NCI-H524 treated with DMSO at 0.1 percent for 48 hours (cell line): ENCODE measurements around the gene THY1.
"Not testable (repeated sequence)": the region's sequence is repeated elsewhere in the genome, so short reads cannot be mapped to it uniquely, and the experiment has no call there.

ENCODE experiments used
- DNase-seq: peaks from one replicate; lab custom pipeline; 2025; lab: John Stamatoyannopoulos, UW

THY1 gene

GRCh38 chr11:119417726-119418540 lies 5.0 kb downstream of the THY1 start:
- no peak for DNase-seq

DNA sequence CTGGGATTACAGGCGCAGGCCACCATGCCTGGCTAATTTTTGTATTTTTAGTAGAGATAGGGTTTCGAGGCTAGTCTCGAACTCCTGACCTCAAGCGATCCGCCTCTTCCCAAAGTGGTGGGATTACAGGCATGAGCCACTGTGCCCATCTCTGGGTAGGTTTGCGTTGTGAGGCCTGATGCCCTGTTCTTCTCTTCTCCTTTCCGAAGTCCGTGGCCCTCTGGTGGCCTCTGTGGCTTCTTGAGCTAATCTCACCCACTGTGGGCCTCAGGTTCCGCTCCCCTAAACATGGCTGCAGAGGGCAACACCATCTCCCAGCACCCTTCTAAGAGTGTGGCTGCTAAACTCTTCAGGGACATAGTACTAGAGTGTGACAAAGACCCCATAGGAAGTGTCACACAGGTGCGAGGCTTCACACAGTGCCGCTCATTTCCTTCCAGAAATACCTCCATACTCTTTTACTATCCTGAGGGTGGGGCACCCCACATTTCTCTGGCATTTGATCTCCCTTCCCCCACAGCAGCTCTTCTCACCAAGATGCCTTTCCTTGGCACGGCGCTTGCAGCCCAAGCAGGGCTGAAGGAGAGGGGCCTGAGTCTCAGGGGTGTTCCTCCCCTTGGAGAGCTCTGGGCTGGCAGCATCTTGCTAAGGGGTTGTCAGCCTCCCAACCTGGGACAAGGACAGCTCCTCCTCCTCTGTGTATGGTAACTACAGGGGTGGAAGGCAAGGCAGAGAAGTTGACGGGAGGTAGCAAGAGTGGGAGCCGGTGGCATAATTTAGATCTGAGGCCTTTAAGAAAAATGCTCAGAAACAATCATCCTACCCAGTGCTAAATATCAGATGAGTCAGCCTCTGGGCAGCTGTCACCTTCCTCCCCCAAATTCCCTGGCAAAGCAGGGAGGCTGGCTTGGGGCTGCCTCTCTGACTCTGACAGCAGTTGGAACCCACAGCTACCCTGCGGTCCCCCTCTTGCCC lies 6.1 kb downstream of the THY1 start:
- no peak for DNase-seq

DNA sequence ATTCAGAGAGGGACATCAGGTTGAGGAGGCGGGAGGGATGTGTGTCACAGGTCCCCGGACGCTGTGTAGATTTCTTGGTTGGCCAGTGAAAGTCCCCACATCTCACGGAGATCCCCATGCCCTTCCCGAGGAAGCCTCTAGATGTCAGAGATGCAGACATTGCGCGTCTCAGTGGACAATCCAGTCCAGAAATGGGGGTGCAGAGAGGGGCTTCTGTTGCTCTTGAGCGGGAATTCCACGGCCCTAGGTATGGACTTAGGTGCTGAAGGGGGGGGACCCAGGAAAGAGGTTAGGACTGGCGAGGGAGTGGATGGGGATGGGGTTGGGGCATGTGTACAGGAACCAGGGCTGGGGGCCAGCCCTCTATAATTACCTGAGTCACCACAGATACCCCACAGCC lies 7.0 kb downstream of the THY1 start:
- DNase-seq: no peak

DNA sequence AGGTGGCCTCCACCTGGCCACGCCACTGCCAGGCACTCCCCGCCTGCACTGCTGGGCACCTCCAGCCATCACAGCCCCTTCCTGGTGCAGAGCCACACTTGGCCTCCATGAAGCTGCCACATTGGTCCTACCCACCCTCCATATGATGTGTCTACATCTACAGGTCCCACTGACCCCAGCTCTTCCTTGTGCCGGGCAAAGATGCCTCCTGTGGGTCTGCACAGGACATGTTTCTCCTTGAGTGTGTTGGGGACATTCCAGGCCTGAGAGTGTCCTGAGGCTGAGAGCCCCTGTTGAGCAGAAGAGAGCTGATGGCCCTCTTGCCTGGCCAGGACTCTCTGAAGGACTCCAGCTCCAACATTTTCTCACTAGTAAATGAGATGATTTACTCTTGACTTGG lies 7.5 kb downstream of the THY1 start:
- no peak for DNase-seq

- DNase-seq: no peak
Observed at GRCh38 chr11:119414734-119415133, 8.2 kb downstream of the THY1 start.

DNA sequence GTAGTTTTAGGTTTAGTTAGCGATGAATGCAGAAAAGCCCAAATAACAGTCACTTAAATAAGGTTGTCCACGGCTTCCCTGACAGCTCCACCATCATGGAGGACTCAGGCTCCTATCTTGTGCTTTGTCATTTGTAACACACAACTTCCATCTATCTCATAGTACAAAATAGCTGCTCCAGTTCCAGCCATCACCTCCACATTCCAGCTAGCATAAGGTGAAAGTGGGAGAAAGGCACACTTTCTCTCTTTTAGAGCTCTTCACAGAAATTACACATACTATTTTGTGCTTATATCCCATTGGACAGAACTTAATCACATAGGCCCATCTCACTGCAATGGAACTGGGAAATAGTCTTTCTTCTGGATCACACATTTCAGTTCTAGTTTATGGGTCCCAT lies 8.7 kb downstream of the THY1 start:
- no peak for DNase-seq

DNA sequence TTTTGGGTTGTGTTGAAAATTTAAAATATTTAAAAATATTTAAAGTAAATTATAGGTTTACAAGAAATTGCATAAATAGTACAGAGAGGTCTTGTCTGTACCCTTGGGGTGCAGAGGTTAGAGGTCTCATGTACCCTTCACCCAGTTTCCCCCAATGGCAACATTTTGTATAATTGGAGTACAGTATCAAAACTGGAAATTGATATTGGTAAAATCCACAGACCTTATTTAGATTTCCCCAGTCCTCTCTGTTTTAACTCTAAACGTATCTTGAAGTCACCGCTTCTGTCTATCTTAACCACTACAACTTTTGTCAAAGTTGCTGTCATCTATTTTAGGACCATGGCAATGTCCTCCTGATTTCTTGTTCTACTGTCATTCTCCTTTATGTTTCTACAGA lies 10.9 kb downstream of the THY1 start:
- no peak for DNase-seq

- DNase-seq: no peak
Observed at GRCh38 chr11:119410501-119410900, 12.5 kb downstream of the THY1 start.

- no peak for DNase-seq
Observed at GRCh38 chr11:119409731-119410130, 13.2 kb downstream of the THY1 start.

DNA sequence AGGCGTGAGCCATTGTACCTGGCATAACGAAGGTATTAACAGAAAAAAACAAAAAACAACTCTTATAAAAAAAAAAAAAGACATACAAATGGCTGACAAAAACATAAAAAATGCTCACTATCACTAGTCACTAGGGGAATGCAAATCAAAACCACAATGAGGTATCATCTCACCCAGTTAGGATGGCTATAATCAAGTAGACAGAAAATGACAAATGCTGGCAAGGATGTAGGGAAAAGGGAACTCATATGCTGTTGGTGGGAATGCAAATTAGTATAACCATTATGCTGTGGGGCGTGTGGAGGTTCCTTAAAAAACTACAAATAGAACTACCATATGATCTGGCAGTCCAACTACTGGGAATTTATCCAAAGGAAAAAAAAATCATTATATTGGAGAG lies 17.0 kb downstream of the THY1 start:
- no peak for DNase-seq

GRCh38 chr11:119405448-119405847 lies 17.5 kb downstream of the THY1 start:
- DNase-seq: not testable (repeated sequence)

DNA sequence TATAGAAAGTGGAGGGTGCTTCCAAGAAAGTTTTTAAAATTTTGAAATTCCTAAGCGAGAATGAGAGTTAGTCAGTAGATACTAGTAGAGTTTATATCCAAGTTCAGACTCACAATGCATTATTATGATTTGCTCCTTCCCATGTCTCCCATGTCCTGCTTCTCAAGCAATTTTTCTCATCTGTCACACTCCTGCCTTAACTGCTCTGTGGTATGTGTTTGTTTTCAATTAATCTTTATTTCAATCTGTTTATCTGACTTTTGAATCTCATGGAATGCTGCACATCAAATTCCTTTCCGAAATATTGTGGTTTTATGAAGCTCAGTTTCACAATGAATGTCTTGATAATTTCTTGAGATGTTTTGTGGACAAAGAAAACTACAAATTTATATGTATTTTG lies 18.1 kb downstream of the THY1 start:
- no peak for DNase-seq

- no peak for DNase-seq
Observed at GRCh38 chr11:119403021-119403420, 20.0 kb downstream of the THY1 start.

GRCh38 chr11:119402470-119402869 lies 20.5 kb downstream of the THY1 start:
- no peak for DNase-seq

DNA sequence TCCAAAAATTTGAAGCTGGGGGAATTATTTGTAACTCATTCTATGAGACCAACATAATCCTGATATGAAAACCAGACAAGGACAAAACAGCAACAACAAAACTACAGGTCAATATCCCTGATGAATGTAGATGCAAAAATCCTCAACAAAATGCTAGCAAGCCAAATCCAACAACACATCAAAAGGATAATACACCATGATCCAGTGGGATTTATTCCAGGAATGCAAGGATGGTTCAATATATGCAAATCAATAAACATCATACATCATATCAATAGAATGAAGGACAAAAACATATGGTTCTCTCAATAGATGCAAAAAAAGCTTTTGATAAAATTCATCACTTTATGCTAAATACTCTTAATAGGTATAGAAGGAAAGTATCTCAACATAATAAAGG lies 22.1 kb downstream of the THY1 start:
- DNase-seq: no peak

DNA sequence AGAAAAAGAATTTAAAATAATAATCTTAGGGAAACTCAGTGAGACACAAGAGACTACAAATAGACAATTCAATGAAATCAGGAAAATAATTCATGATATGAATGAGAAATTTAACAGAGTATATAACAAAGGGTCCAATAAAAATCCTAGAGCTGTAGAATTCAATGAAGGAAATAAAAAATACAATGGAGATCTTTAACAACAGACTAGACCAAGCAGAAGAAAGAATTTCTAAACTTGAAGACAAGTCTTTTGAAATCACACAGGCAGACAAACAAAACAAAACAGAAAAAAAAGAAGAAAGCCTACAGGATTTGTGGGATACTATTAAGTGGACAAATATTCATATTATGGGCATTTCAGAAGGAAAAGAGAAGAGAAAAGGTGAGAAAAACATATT lies 25.2 kb downstream of the THY1 start:
- no peak for DNase-seq

DNA sequence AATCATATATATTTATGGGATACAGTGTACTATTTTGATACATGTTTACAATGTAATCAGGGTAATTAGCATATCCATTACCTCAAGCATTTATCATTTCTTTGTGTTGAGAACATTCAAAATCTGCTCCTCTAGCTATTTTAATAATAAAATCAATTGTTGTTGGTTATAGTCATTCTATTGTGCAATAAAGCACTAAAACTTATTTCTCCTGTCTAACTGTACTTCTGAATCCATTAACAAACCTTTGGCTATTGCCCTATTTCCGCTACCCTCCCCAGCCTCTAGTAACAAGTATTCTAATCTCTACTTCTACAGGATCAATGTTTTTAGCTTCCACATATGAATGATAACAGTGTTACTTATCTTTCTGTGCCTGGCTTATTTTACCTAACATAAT lies 26.1 kb downstream of the THY1 start:
- DNase-seq: no peak

DNA sequence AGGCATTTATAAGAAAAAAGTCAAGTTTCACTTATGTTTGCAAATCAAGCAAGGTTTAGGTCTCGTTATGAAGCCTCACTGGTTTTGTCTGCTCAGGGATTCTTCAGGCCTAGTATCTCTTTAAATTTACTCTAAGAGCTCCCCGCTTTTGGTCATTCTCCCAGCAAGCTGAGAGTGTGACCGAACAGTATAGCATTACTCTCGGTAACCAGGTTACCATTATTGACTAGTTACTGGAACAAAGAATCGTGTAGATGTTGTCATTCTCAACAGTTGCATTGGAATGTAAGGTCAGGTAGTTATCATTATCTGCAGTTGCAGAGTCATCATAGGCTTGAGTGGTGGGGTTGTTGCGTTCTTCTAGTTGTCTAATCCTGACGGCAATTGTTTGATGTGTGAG lies 31.7 kb downstream of the THY1 start:
- DNase-seq: no peak

DNA sequence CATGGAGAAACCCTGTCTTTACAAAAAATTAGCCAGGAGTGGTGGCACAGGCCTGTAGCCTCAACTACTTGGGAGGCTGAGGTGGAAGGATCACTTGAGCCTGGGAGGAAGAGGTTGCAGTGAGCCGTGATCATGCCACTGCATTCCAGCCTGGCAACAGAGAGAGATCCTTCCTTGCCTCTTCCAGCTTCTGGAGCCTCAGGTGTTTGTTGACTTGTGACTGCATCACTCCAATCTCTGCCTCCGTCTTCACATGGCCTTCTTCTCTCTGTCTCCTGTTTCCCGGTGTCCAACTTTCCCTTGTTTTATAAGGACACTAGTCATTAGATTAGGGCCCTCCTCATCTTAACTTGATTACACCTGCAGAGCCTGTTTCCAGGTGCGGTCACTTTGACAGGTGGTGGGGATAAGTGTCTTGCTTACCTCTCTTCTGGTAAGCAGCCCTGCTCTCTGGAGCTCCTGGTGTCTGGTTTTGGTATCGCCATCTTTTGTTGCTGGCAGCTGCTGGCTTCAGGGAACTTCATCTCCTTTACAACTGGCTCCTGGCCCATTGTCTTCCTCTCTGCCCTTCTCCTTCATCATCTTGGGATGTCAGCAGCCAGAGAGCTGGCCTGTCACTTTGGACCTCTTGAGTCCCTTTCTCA lies 33.2 kb downstream of the THY1 start:
- DNase-seq: no peak

DNA sequence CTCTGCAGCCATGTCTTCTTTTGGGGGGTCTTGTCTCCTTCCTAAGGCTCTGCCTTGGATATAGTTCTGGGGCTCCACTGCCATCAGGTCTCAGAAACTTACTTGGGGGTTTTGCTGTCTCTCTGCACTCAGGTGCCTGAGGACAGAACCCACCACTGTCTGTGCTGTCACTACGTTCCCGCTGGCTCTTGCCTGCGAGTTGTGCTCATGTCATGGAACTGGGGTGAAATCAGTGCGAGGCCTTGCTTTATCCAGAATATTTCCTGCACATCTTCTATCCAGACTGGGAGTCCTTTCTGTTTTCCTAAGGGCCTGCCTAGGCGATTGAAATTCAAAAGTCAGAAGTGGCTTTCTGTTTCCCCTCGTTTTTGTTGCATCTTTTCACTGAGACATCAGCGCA lies 34.9 kb downstream of the THY1 start:
- no peak for DNase-seq

DNA sequence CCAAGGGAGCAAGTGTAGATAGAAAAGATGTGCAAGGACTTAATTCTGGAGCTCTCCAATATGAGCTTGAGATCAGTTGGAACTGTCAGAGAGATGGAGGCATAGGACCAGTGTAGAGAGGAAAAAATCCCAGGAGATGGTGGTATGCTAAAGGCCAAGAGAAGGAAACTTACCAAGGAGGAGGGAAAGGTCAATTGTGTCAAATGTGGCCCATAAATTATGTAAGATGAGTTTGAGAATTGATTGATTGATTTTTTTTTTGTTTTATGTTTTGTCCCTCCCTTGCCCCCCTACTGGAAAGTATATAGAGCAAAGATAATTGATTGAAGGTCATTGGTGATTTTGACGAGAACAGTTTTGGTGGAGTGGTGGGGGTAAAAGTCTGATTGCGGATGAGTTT lies 38.6 kb downstream of the THY1 start:
- no peak for DNase-seq

GRCh38 chr11:119382513-119382912 lies 40.5 kb downstream of the THY1 start:
- not testable (repeated sequence) for DNase-seq

- DNase-seq: no peak
Observed at GRCh38 chr11:119382101-119382500, 40.9 kb downstream of the THY1 start.
